Mucosa of descending colon (tissue), 3 donors: ENCODE data around the gene NPFFR2. TPM values are rescaled to one million over a fixed set of nuclear protein-coding genes. Genes with fewer than 3 reads are reported as not detected.
"Not testable (repeated sequence)": the region's sequence is repeated elsewhere in the genome, so short reads cannot be mapped to it uniquely, and the experiment has no call there.

ENCODE experiments used
- ATAC-seq: fragments of 200-7000 bp; cut with Tn5 transposase; one replicate; pipeline ENCODE4 v1.9.1; 2020; ENCODE audit warnings: mild to moderate bottlenecking, moderate library complexity
- DNase-seq, 3 donors: peaks; one replicate each; pipeline ENCODE4 v3.0.0-alpha.2; 2020
- H3K36me3 ChIP-seq: fragments of 200-600 bp; one replicate; pipeline ENCODE4 v1.8.0; 2021; ENCODE audit warnings: low read depth, mild to moderate bottlenecking
- H3K4me1 ChIP-seq: fragments of 200-600 bp; one replicate; pipeline ENCODE4 v1.8.0; 2021; ENCODE audit warnings: low read depth, mild to moderate bottlenecking
- H3K4me3 ChIP-seq: fragments of 200-600 bp; one replicate; pipeline ENCODE4 v1.8.0; 2021; ENCODE audit warnings: mild to moderate bottlenecking
- H3K9me3 ChIP-seq: fragments of 200-600 bp; one replicate; pipeline ENCODE4 v1.8.0; 2021; ENCODE audit warnings: mild to moderate bottlenecking
- CTCF ChIP-seq: fragments of 200-600 bp; IDR thresholded peaks from one replicate; pipeline ENCODE4 v1.8.0; 2022; ENCODE audit warnings: antibody characterized with exemption, mild to moderate bottlenecking
- intact Hi-C, 2 donors: fragments of 100-400 bp; cut with DNase I in 1 of 2; cut with micrococcal nuclease in 1 of 2; formaldehyde crosslinking; loops; one replicate each; pipeline versions ENCODE4 v1.11.0 to v1.11.1; 2022; cut with DNase I, micrococcal nuclease
- total RNA-seq, 3 donors: library from RNA; stranded (reverse); fragmentation: NEBNext Ultra II Directional in 2 of 3; extraction: Animal tissue kit (Norgen Biotek cat#: 25700) in 2 of 3; gene quantifications; one replicate each; pipeline versions ENCODE4 v1.2.1 to v1.2.4, GENCODE V29; 2021 to 2023
- donor health status: DM: no; HTN: no; CAD: no; lungs with moderate emphysema.
- donor health status: DM: no; HTN: no; CAD: no.
- donor health status: DM: no; HTN: yes; CAD: no.

The NPFFR2 gene
- total RNA-seq, 3 donors from 2014 or later = not detected

- H3K9me3 ChIP-seq = no peaks in the 10 kb centered on the region
- ATAC-seq (no peak), DNase-seq (no peak)
- TF ChIP-seq CTCF = no peak
- intact Hi-C loops = no loop called here
- H3K4me1 ChIP-seq = no peaks in the 10 kb centered on the region
- no peaks in the 10 kb centered on the region for H3K36me3 ChIP-seq
- H3K4me3 ChIP-seq = no peak overlapping the region
Measured at GRCh38 chr4:72067051-72067450, 35.3 kb downstream of the NPFFR2 start.

GRCh38 chr4:72073816-72074215 lies 42.0 kb downstream of the NPFFR2 start:
- DNase-seq (no peak), ATAC-seq (no peak)
- Histone ChIP-seq H3K9me3 (no peaks in the 10 kb centered on the region), H3K4me1 (no peaks in the 10 kb centered on the region), H3K4me3 (no peak overlapping the region), H3K36me3 (no peaks in the 10 kb centered on the region)
- no peak for TF ChIP-seq CTCF
- intact Hi-C loops = no loop called here

- ATAC-seq = no peak
- Histone ChIP-seq H3K9me3 (no peaks in the 10 kb centered on the region), H3K4me3 (no peak overlapping the region), H3K36me3 (no peaks in the 10 kb centered on the region), H3K4me1 (no peaks in the 10 kb centered on the region)
- intact Hi-C loops = no loop called here
- TF ChIP-seq CTCF = no peak
- no peak for DNase-seq
Measured at GRCh38 chr4:72076562-72076961, 44.8 kb downstream of the NPFFR2 start.

GRCh38 chr4:72077346-72077745 lies 45.5 kb downstream of the NPFFR2 start:
- H3K9me3 ChIP-seq = no peaks in the 10 kb centered on the region
- ATAC-seq (no peak), DNase-seq (no peak)
- no peaks in the 10 kb centered on the region for H3K36me3 ChIP-seq
- TF ChIP-seq CTCF = no peak
- no peaks in the 10 kb centered on the region for H3K4me1 ChIP-seq
- no peak overlapping the region for H3K4me3 ChIP-seq
- intact Hi-C loops = no loop called here

- intact Hi-C loops = no loop called here
- Histone ChIP-seq H3K9me3 (no peaks in the 10 kb centered on the region), H3K4me3 (no peak overlapping the region), H3K4me1 (no peaks in the 10 kb centered on the region), H3K36me3 (no peaks in the 10 kb centered on the region)
- no peak for TF ChIP-seq CTCF
- ATAC-seq = no peak
- no peak for DNase-seq
Measured at GRCh38 chr4:72084587-72085011, 52.8 kb downstream of the NPFFR2 start.

- ATAC-seq, intact Hi-C loops, H3K4me1 ChIP-seq, H3K9me3 ChIP-seq, DNase-seq, H3K36me3 ChIP-seq, H3K4me3 ChIP-seq: not testable (repeated sequence)
Measured at GRCh38 chr4:72090606-72091005, 58.8 kb downstream of the NPFFR2 start.
